ENCODE results near the gene CRYAA. TPM values are rescaled to one million over a fixed set of nuclear protein-coding genes. Genes with fewer than 3 reads are reported as not detected.
"Not testable (repeated sequence)": the region's sequence is repeated elsewhere in the genome, so short reads cannot be mapped to it uniquely, and the experiment has no call there.

CRYAA gene, protein sequence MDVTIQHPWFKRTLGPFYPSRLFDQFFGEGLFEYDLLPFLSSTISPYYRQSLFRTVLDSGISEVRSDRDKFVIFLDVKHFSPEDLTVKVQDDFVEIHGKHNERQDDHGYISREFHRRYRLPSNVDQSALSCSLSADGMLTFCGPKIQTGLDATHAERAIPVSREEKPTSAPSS
- polyA plus RNA-seq = not detected

- not testable (repeated sequence) for H3K4me1 Mint-ChIP-seq, H3K36me3 Mint-ChIP-seq, H3K4me3 Mint-ChIP-seq, H3K27ac Mint-ChIP-seq, H3K9me3 Mint-ChIP-seq, H3K27me3 Mint-ChIP-seq
Measured at GRCh38 chr21:43168708-43169107, at the start of gene CRYAA. CRYAA (plus strand) TSS chr21:43169008; CDS start chr21:43169100, 92 bp downstream.

DNA sequence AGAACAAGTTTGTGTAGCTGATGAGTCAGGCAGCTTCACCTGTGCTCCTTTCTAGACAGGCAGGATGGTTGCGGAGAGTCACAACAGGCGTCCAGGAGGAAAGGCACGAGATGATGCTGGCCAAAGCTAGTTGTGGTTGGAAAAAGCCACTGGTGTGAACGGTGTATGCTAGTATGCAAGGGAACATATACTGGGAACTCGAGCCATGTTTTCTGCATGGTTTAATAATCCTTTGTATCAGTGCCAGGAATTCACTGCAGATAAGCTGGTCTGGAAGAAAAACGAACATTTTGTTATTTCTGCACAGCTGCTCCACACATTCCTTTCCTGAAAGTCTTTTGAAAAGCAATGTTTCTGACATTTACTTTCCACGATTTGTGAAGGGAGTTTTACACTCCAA is 38.7 kb upstream of the CRYAA start:
- H3K4me1 Mint-ChIP-seq, H3K27me3 Mint-ChIP-seq, H3K36me3 Mint-ChIP-seq, H3K27ac Mint-ChIP-seq, H3K4me3 Mint-ChIP-seq, H3K9me3 Mint-ChIP-seq: not testable (repeated sequence)

GRCh38 chr21:43134520-43134919 is 34.3 kb upstream of the CRYAA start:
- not testable (repeated sequence) for H3K4me1 Mint-ChIP-seq, H3K9me3 Mint-ChIP-seq, H3K36me3 Mint-ChIP-seq, H3K27ac Mint-ChIP-seq, H3K27me3 Mint-ChIP-seq, H3K4me3 Mint-ChIP-seq

DNA sequence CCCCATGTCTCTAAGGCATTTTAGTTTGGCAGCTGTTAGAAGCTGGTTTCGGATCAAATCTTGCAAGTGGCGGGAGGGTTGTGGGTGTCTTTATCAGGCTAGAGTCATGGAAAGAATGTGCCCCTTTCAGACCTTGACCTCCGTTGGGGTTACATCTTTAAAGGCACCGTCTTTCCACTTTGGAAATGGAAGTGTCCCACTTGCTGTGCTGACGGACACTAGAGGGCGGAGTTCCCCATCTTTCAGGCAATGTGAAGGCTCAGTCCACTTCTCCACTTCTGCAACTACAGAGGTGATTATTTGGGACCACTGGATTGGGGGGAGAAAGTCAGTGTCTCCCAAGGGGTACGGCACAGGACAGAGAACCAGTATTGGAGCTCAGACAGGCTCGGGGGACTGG is 29.9 kb upstream of the CRYAA start:
- H3K27ac Mint-ChIP-seq, H3K4me3 Mint-ChIP-seq, H3K4me1 Mint-ChIP-seq, H3K36me3 Mint-ChIP-seq, H3K9me3 Mint-ChIP-seq, H3K27me3 Mint-ChIP-seq: not testable (repeated sequence)

DNA sequence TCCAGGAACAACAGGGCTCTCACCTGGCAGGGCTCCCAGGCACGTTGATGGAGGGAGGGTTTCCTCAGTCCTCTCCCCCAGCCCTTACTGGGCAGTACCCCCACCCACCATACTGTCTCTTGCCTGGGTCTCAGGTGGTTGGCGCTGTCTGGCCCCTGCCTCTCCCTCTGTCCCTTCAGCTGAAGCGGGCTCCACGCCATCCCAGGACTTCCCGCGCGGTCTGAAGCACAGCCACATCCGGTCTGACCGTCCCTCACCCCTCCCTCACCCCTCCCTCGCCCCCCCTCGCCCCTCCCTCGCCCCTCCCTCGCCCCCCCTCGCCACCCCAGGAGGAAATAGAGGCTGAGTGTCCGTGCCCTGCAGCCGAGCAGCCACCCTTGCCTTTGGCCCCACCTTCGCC is 27.4 kb upstream of the CRYAA start:
- H3K36me3 Mint-ChIP-seq, H3K27ac Mint-ChIP-seq, H3K27me3 Mint-ChIP-seq, H3K4me3 Mint-ChIP-seq, H3K9me3 Mint-ChIP-seq, H3K4me1 Mint-ChIP-seq: not testable (repeated sequence)

DNA sequence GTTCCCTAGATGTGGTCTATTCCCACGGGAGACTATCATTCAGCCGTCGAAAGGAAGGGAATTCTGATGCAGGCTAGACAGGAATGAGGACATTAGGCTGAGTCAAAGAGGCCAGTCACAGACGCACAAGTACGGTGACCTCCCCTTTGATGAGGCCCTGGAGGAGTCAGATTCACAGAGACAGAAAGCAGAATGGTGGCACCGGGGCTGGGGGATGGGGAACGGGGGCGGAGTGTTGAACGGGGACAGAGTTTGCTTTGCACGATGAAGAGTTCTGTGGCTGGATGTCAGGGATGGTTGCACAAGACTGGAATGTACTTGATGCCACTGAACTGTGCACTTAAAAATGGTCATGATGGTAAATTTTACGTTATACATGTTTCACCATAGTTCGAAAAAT is 22.2 kb upstream of the CRYAA start:
- not testable (repeated sequence) for H3K36me3 Mint-ChIP-seq, H3K27ac Mint-ChIP-seq, H3K9me3 Mint-ChIP-seq, H3K27me3 Mint-ChIP-seq, H3K4me1 Mint-ChIP-seq, H3K4me3 Mint-ChIP-seq

DNA sequence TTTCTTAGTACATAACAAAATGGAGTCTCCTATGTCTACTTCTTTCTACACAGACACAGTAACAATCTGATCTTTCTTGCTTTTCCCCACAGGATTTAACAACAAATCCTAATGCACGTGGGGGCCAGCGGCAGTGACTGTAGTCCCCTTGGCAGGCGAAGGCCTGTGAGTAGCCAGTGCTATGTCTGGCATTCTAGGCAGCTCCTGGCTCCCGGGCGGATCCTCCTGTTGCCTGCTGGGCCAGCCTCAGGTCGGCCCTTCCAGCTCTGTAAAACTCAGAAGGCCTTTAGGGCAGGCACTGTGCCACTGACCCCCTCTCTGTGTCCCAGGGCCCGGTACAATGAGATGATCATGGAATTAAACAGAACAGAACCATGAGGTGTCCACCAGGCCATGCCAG is 20.8 kb upstream of the CRYAA start:
- H3K9me3 Mint-ChIP-seq, H3K4me1 Mint-ChIP-seq, H3K4me3 Mint-ChIP-seq, H3K27ac Mint-ChIP-seq, H3K36me3 Mint-ChIP-seq, H3K27me3 Mint-ChIP-seq: not testable (repeated sequence)

DNA sequence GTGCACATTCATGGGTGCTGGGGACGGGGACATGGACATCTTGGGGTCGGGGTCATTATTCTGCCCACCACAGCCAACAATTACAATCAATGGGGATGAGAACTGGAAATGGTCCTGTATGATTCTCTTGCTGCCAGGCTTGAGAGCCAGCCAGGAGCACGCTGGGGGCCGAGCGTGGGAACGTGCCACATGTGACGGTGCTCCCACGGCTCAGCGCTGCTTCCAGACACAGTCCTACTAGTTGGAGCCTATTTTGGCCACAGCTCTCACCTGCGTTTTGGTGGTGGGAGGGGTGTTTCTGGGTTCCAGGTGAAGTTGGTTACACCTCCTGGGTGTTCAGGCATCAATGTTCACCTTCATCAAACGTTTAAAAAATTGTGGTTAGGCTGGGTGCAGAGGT is 19.5 kb upstream of the CRYAA start:
- H3K27me3 Mint-ChIP-seq, H3K36me3 Mint-ChIP-seq: not testable (repeated sequence)

DNA sequence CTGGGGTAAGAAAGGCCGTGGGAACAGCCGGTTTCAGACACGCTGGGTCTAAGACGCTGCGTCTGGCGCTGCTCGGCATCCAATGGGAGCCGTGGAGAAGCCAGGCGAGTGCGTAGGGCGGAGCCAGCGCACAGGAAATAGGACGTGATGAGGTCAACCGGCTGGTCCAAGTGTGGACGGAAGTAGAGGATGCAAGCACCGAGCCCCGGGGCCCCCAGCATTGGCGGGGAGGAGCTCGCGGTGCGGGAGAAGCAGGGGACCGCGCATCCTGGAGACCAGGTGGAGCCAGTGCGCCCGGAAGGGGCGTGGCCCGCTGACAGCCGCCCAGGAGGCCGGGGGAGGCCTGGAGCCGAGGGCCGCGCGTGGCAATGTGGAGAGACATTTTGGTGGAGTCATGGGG is 15.2 kb upstream of the CRYAA start:
- not testable (repeated sequence) for H3K27ac Mint-ChIP-seq, H3K4me3 Mint-ChIP-seq, H3K27me3 Mint-ChIP-seq, H3K9me3 Mint-ChIP-seq, H3K4me1 Mint-ChIP-seq, H3K36me3 Mint-ChIP-seq

More for the DNA sequence above, 19.5 kb upstream of the CRYAA start:
- H3K27ac Mint-ChIP-seq, H3K9me3 Mint-ChIP-seq, H3K4me3 Mint-ChIP-seq, H3K4me1 Mint-ChIP-seq: not testable (repeated sequence)

- H3K4me1 Mint-ChIP-seq, H3K36me3 Mint-ChIP-seq, H3K4me3 Mint-ChIP-seq, H3K9me3 Mint-ChIP-seq, H3K27ac Mint-ChIP-seq, H3K27me3 Mint-ChIP-seq: not testable (repeated sequence)
Measured at GRCh38 chr21:43159279-43160175, 9.3 kb upstream of the CRYAA start.

DNA sequence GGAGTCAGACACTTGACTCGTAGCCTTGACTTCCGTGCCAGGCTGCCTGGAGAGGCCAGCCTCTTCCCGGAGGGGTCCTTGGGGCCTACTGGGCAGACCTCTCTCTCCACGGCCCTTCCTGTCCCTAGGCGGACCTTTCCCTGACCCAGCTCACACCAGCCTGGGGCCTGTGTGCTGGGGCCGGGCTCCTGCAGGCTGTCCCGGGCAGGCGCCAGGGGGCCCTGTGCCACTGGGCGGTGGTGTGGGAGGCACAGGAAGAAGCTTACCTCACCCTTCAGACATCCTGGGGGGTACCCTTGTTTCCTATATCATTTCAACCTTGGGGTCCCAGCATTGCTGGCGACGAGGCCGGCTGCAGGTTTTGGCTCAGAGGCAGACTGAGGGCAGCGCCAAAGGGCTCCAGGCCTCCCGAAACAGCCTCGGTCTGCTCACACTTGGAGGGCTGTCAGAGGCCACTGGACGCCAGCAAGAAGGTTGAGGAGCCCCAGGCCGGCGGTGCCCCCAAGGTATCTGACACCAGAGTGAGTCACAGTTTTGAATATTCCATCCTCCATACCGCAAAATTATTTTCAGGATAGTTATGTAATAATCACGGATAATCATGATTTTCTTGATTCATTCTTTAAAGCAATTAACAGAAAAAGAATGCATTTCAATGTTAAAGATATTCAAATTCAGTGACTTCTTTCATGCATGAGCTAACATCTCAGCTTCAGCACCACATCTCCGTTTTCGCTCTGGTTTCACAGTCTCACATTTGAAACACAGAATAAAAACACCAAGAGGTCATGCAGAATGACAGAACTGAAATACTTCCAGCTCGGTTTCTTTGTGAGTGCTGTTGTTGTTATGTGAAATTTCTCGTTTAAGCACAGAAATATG is 6.7 kb upstream of the CRYAA start:
- not testable (repeated sequence) for H3K4me1 Mint-ChIP-seq, H3K27me3 Mint-ChIP-seq, H3K36me3 Mint-ChIP-seq, H3K9me3 Mint-ChIP-seq, H3K27ac Mint-ChIP-seq, H3K4me3 Mint-ChIP-seq

DNA sequence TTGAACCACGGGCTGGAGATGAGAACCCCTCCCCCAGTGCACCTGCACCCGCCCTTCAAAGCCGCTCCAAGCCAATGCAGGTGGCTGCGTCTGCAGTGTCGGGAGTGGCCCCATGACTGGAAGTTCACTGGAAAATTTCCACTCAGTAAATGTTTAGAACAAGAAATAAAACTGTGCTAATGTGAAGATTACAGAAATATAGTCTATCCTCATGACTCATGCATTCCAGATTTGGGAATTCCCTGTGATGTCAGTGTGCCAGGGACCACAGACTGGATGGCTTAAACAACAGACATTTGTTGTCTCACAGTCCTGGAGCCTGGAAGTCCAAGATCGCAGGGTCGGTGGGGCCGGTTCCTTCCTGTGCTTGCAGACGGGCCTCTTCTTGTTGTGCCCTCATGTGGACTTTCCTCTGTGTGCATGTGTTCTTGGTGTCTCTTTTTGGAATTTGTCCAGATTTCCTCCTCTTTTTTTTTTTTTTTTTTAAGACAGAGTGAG is 6.1 kb upstream of the CRYAA start:
- not testable (repeated sequence) for H3K27me3 Mint-ChIP-seq, H3K4me1 Mint-ChIP-seq, H3K36me3 Mint-ChIP-seq, H3K4me3 Mint-ChIP-seq, H3K27ac Mint-ChIP-seq, H3K9me3 Mint-ChIP-seq

GRCh38 chr21:43164823-43165222 is 4.0 kb upstream of the CRYAA start:
- H3K4me3 Mint-ChIP-seq = not testable (repeated sequence)

DNA sequence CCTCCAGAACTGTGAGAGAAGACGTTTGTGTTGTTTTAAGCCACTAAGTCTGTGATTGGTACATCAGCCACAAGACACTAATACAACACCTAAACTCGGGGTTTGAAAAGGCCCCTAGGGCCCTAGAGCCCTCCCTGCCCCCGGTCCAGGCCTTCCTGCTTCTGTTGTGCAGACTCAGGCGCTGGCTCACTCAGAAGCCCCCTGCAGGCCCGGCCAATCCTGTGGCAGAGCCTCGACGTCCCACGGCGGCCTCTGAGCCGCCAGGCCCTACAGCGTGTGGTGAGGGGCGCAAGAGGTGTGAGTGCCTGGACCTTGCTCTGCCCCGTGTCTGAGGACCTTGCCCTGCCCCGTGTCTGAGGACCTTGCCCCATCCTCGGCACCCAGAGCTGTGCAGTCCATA is 3.1 kb upstream of the CRYAA start:
- H3K27ac Mint-ChIP-seq = not testable (repeated sequence)

More at GRCh38 chr21:43164823-43165222, 4.0 kb upstream of the CRYAA start:
- H3K27ac Mint-ChIP-seq, H3K36me3 Mint-ChIP-seq, H3K27me3 Mint-ChIP-seq, H3K9me3 Mint-ChIP-seq, H3K4me1 Mint-ChIP-seq: not testable (repeated sequence)

DNA sequence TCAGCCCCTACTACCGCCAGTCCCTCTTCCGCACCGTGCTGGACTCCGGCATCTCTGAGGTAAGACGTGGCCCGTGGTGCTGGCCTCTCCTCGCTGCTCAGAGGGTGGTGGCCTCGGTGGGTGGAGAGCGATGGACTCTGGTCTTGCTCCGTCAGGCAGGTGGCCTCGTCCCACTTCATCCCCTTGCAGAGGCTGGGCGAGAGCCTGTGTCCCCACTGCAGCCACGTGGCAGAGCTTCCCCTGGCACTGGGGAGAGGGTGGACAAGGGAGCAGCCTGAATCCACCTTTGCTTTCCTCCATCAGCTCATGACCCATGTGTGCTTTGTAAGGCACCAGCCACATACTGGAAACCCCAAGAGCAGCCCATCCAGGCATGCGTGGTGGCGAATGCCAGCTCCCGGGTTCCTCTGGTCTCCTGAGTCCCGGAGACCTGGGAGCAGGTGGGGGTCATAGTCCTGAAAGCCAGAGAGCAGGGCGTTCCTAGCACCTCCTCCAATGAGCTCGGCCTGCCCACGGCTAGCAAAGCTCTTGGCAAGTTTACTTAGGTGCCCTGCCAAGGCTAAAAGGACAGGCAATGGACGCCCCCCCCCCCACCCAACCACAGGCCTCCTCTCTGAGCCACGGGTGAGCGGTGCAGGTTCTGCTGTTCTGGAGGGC is 550 bp downstream of the CRYAA start:
- H3K27ac Mint-ChIP-seq, H3K4me3 Mint-ChIP-seq, H3K9me3 Mint-ChIP-seq, H3K36me3 Mint-ChIP-seq, H3K27me3 Mint-ChIP-seq, H3K4me1 Mint-ChIP-seq: not testable (repeated sequence)

More for the DNA sequence above, 3.1 kb upstream of the CRYAA start:
- H3K4me3 Mint-ChIP-seq, H3K9me3 Mint-ChIP-seq, H3K4me1 Mint-ChIP-seq, H3K36me3 Mint-ChIP-seq, H3K27me3 Mint-ChIP-seq: not testable (repeated sequence)

Data from IgD-negative memory B cell (primary cell).